Measurements from ENCODE around the gene CLEC4F.

CLEC4F gene

GRCh38 chr2:70820499-70820898, at the start of gene CLEC4F:
CLEC4F (minus strand) TSS chr2:70820599; CDS start chr2:70820523, 76 bp downstream.
- DNase-seq (ENCODE audit: low read depth in 1 of 2, low spot score in 1 of 2), result no peak

DNA sequence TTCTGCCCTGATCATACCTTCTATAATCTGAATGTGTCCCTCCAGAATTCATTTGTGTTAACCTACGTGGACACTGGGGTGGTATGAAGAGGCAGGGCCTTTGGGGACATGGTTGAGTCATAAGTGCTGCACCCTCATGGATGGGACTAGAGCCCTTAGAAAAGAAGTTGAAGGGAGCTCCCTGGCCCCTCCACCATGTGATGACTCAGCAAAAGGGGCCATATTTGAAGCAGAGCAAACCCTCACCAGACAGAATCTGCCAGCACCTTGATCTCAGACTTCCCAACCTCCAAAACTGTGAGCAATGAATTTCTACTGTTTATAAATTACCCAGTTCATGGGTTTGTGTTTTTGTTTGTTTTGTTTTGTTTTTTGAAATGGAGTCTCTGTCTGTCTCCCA, 48.6 kb upstream of the CLEC4F start:
- no peak for DNase-seq (ENCODE audit: low read depth in 1 of 2, low spot score in 1 of 2)

DNA sequence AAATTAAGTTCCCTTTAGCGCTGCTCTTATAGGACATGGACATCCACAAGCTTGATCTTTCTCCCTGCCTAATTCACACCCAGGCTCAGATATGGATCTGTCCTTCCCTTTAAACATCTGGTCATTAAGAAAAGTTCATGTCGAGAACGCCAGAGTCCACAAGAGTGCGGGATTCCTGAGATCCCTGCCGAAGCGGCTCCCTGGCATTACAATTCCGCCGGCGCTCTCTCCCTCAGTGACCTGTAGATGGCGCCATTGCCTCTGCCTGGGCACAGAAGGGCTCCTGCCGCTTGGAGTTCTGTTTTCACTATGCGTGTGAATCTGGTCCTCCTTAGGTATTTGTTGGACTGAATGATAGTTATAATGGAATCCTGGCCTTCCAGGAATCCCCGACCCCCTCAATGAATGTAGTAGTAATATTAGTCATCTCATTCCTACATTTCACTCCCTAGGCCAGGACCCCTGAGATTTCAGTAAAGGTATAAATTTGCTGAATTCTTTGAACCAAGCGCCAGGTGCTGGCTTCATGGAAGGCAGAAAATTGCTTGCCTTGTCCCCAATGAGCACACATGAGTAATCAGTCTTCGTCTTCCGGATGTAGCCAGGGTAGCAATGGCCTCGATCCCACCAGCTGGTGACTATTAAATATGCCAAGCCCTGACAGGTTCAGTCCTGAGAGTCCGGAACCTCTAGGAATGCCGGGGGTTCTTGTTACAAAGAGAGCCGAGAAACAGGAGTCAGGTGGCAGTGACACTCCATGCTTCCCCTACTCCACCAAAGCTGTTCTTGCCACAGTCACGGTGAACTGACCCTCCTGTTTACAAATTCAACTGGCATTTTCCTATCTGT, 41.6 kb upstream of the CLEC4F start:
- DNase-seq (ENCODE audit: low read depth in 1 of 2, low spot score in 1 of 2), result peak; percentile 35 to 52

DNA sequence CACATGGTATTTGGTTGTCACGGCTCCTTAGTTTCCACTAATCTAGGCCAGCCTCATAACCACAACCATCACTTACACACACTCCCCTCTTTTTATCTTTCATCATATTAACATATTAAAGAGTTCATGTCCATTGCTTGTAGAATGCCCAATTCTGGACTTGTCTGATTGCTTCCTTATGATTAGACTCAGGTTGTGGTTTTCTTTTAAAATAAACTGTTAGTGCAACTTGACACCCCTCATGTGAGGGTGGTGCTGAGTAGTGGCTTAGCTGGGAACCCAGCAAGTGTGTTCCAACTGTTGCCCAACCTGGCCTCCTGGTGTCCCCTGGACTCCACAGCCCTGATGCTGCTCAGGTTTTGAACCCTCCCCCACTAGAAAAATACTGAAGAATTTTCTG, 35.3 kb upstream of the CLEC4F start:
- no peak for DNase-seq (ENCODE audit: low read depth in 1 of 2, low spot score in 1 of 2)

DNA sequence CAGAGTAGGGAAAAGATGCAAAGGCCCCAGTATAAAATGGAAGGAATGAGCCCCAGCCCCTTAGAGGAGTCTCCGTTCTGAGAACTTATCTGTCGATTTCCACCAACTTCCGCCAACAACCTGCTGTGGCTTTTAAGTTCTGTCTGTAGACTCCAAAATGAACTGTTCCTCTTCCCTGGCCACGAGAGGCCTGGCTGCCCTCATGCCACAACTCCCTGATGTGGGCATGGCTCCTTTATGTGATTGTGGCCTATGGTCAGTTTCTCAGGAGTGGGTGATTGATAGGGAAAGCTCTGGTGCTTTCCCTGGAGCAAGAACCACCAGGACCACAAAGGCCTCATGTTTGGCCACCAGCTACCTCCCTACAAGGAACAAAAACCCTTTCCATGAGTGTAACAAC, 34.0 kb upstream of the CLEC4F start:
- DNase-seq (ENCODE audit: low read depth in 1 of 2, low spot score in 1 of 2), result no peak

GRCh38 chr2:70852824-70853223, 32.4 kb upstream of the CLEC4F start:
- no peak for DNase-seq (ENCODE audit: low read depth in 1 of 2, low spot score in 1 of 2)

DNA sequence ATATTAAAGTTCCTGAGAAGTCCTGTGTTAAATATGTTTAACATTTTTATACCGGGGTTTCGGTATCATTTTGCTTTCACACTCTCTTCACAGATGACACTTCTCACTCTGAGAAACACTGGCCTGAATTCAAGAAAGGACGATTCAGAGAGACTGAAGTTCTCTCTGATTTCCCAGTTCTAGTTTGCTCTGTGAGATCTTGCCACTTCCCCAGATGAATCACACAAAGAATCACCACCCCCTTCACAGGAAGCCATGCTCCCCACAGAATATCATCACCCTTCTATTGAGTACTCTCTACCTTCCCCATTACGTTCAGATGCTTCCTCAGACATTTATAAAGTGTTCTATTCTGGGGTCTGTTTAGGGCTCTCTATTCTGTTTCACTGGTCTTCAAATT, 31.3 kb upstream of the CLEC4F start:
- no peak for DNase-seq (ENCODE audit: low read depth in 1 of 2, low spot score in 1 of 2)

DNA sequence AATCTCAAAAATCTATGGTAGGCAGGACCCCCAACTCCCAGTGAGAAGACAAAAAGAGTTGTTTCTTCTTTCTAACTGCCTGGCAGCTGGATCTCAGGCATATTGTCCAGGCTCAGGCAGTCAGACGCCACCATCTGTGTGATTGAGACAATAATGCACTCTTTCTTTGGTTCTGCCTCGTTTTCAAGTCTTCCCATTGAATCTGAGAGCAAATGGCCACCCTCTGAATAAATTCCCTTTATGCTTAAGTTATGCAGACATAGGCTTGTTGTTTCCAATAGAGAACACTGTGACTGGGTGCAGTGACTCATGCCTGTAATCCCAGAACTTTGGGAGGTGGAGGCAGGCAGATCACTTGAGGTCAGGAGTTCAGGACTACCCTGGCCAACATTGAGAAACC, 30.5 kb upstream of the CLEC4F start:
- DNase-seq (ENCODE audit: low read depth in 1 of 2, low spot score in 1 of 2), result no peak

GRCh38 chr2:70842401-70842800, 22.0 kb upstream of the CLEC4F start:
- no peak for DNase-seq (ENCODE audit: low read depth in 1 of 2, low spot score in 1 of 2)

- DNase-seq (ENCODE audit: low read depth in 1 of 2, low spot score in 1 of 2), result no peak
These were observed 17.9 kb upstream of the CLEC4F start for GRCh38 chr2:70837980-70838925.

DNA sequence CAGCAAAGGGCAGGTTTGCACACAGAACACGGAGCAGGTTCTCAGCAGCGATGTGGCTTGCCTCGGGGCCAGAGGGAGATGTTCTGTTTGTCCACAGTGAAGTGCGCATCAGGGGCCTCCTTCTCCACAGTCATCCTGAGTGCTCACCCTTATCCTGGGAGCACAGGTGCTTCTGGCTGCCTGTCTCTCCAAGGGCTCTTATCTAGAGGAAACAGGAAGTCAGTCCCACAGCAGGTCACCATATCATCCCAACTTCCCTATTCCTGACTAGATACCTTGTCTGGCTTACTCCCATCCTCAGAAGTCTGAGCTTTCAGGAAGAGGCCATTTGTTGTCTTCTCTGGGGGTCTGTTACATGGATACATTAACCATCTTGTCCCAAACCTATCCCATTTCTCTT, 15.2 kb upstream of the CLEC4F start, which contains the start of gene CD207:
Gene CD207, minus strand, starts transcription at position 174 of the 400 bp plus-strand sequence. Its CDS starts 40 bp downstream, at position 134.
- no peak for DNase-seq (ENCODE audit: low read depth in 1 of 2, low spot score in 1 of 2)

- DNase-seq (ENCODE audit: low read depth in 1 of 2, low spot score in 1 of 2), result no peak
These were observed 14.5 kb upstream of the CLEC4F start for GRCh38 chr2:70834881-70835280.

DNA sequence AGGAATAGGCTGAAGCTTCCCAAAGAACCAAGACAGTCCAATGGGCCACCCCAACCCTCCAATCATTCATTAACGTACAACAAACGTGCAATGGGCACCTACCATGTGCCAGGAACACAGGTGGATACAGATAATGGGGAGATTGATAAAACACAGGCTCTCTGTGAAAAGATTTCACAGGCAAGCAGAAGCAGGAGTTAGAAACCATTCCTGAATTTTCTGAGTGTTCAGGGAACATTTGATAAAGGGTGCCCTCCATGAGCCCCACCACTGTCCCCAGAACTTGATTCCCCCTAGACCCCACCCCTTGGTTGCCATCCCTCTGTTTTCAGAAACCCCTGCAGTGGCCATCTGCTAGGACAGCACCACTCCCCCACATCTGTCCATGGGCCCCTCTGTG, 13.7 kb upstream of the CLEC4F start:
- DNase-seq (ENCODE audit: low read depth in 1 of 2, low spot score in 1 of 2), result no peak

GRCh38 chr2:70833246-70833645, 12.8 kb upstream of the CLEC4F start:
- no peak for DNase-seq (ENCODE audit: low read depth in 1 of 2, low spot score in 1 of 2)

- no peak for DNase-seq (ENCODE audit: low read depth in 1 of 2, low spot score in 1 of 2)
These were observed 12.0 kb upstream of the CLEC4F start for GRCh38 chr2:70832386-70832785.

GRCh38 chr2:70831861-70832260, 11.5 kb upstream of the CLEC4F start:
- DNase-seq (ENCODE audit: low read depth in 1 of 2, low spot score in 1 of 2), result no peak

DNA sequence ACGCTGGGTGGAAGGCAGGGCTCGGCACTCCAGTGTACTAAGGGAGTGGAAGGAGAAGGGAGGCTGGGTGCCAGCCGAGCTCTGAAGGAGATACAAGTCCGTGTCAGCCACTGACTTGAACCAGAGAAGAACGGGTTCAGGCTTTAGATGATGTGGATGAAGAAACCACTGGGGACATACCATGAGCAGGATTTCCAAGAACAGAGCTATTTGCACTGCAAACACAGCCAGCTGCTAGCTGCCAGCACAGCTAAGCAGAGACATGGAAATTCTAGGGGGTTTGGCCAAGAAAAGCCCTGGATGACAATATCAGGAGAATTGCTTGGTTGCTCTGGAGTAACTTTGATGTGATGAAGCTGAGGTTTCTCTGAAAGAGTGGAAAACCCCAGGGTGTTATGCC, 10.0 kb upstream of the CLEC4F start:
- no peak for DNase-seq (ENCODE audit: low read depth in 1 of 2, low spot score in 1 of 2)

DNA sequence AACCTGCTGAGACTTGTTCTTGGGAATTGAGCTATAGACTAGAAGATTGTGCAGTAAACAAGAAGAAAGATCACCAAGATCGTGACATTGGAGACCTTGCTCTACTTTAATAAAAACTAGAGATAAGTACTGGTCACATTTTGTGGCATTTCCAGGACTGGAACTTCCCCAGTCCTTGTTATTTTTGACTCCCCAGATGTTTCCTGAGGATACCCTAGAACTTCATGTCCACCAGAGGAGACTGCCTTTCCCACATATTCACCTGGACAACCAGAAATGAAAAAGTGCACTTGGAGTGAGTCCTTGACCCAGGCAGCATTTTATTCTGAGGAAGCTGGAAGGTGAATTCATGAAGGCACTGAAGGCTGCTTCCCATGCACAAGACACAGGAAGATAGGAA, 9.5 kb upstream of the CLEC4F start:
- no peak for DNase-seq (ENCODE audit: low read depth in 1 of 2, low spot score in 1 of 2)

DNA sequence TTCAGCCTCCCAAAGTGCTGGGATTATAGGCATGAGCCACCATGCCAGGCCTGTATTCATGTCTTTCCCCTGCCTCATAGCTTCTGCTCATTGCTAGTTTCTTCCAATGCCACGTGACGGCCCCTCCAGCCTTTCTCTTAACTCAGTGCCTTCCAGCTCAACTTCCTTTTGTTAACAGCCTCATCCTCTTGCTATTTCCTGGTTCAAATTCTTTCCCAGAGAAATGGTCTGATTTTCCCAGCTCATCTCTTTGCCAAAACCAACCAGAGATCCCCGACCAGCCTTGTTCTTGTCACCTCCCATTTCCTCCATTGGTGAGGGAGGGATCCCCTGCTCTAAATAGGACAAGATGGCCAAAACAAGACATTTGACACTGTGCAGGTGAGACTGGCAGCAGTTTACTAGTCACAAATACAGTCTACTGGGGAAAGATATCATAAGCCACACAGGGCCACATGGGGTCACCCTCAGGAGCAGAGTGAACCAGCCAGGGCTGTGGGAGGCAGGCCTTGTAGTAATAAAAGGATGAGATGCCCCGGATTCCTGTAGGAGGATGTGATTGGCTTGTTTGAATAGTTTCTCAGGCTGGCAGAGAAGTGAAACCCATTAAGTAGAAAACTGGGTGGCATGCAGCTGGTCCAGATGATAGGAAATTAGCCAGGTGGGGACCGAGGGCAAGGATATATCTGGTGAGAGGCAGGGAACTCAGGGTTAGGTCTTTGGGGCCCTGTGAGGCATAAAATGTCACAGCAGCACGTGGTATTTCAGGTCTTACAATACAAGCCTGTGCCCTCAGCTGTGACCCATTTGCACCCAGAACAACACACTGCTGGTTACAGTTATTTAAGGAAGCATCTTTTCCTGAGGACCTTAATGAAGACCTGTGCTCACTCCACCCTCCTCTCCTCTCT, 8.8 kb upstream of the CLEC4F start:
- no peak for DNase-seq (ENCODE audit: low read depth in 1 of 2, low spot score in 1 of 2)

DNA sequence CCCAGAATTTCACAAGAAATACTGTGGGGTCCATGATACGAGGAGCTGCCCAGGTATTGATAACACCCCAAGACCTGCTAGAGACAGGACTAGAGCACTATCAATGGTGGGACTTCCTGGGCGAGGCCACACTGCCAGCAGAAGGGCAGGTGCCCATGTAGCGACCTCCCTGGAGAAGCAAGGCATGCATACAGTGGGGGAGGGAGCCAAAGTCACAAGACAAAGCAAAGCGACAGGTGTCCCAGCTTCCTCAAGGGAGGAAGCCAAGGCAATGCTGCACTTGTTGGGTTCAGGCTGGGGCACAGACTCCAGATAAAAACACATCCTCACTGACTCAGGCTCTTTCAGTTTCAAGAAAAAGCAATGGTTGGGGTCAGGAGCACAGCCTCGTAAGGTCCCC, 7.7 kb upstream of the CLEC4F start:
- DNase-seq (ENCODE audit: low read depth in 1 of 2, low spot score in 1 of 2), result no peak

GRCh38 chr2:70827388-70827787, 7.0 kb upstream of the CLEC4F start:
- no peak for DNase-seq (ENCODE audit: low read depth in 1 of 2, low spot score in 1 of 2)

All from stimulated activated CD4-positive, alpha-beta T cell treated with anti-CD3 and anti-CD28 coated beads, Interleukin-15, amount 100 ng/mL, for 1 hour (primary cell).